CD14-positive monocyte (primary cell): ENCODE data around the gene PIM3. TPM values are rescaled to one million over a fixed set of nuclear protein-coding genes. Genes with fewer than 3 reads are reported as not detected.
A peak's percentile ranks its signal among the peaks of the same experiment; 100 is the strongest.

Source experiments
- DNase-seq, 3 donors: peaks; one replicate each; pipeline ENCODE4 v3.0.0-alpha.2; 2011 to 2022
- H2AFZ ChIP-seq: 2 replicates; pipeline ENCODE4 v1.6.0; 2012; ENCODE audit warnings: mild to moderate bottlenecking, low read depth, low read length, inconsistent platforms; ENCODE audit not compliant: insufficient read depth, poor library complexity, severe bottlenecking
- H3K27ac ChIP-seq, 2 donors: 1 replicate in 1 of 2; 2 replicates in 1 of 2; pipeline ENCODE4 v1.5.1; 2012 to 2013; ENCODE audit warnings: low read length in 2 of 2, control low read depth in 1 of 2, inconsistent platforms in 1 of 2, low read depth in 1 of 2, mild to moderate bottlenecking in 1 of 2
- H3K27me3 ChIP-seq, 2 donors: one replicate each; pipeline versions ENCODE4 v1.6.0 to v1.6.1; 2011 to 2013; ENCODE audit warnings: low read length in 2 of 2; ENCODE audit not compliant: control insufficient read depth in 2 of 2, insufficient read depth in 2 of 2
- H3K36me3 ChIP-seq, 2 donors: replicated peaks in 1 of 2; 1 replicate in 1 of 2; 2 replicates in 1 of 2; pipeline versions ENCODE4 v1.5.1 to v1.6.1; 2012 to 2013; ENCODE audit warnings: low read length in 2 of 2, control low read depth in 1 of 2, inconsistent platforms in 1 of 2, mild to moderate bottlenecking in 1 of 2; ENCODE audit not compliant: insufficient read depth in 2 of 2, control insufficient read depth in 1 of 2
- H3K4me1 ChIP-seq, 2 donors: 1 replicate in 1 of 2; 2 replicates in 1 of 2; pipeline versions ENCODE4 v1.5.1 to v1.6.1; 2012 to 2013; ENCODE audit warnings: low read length in 2 of 2, control low read depth in 1 of 2, inconsistent platforms in 1 of 2, mild to moderate bottlenecking in 1 of 2, moderate library complexity in 1 of 2; ENCODE audit not compliant: insufficient read depth in 2 of 2, control insufficient read depth in 1 of 2
- H3K4me2 ChIP-seq: replicated peaks from 2 replicates; pipeline ENCODE3; 2012; ENCODE audit warnings: low read length, moderate library complexity, mild to moderate bottlenecking; ENCODE audit not compliant: poor library complexity, severe bottlenecking; ENCODE audit errors: extremely low read depth
- H3K4me3 ChIP-seq, 3 experiments: fragments of 200-600 bp in 1 of 3; sonication (generic) in 1 of 3; replicated peaks in 1 of 3; 1 replicate in 2 of 3; 2 replicates in 1 of 3; pipeline ENCODE4 v1.5.1; 2011 to 2013; ENCODE audit warnings: low read length in 3 of 3, mild to moderate bottlenecking in 3 of 3, control low read depth in 2 of 3, low read depth in 2 of 3, inconsistent platforms in 1 of 3, moderate library complexity in 1 of 3
- H3K79me2 ChIP-seq: 2 replicates; pipeline ENCODE4 v1.6.0; 2012; ENCODE audit warnings: mild to moderate bottlenecking, control low read depth, inconsistent platforms, low read length, moderate library complexity; ENCODE audit not compliant: insufficient read depth
- H3K9ac ChIP-seq: 2 replicates; pipeline ENCODE4 v1.6.0; 2017; ENCODE audit warnings: low read length, mild to moderate bottlenecking; ENCODE audit not compliant: insufficient read depth, poor library complexity, severe bottlenecking
- H3K9me3 ChIP-seq, 2 donors: replicated peaks in 1 of 2; 1 replicate in 1 of 2; 2 replicates in 1 of 2; pipeline versions ENCODE4 v1.5.1 to v1.6.1; 2012 to 2013; ENCODE audit warnings: low read length in 2 of 2, control low read depth in 1 of 2; ENCODE audit not compliant: control insufficient read depth in 1 of 2, insufficient read depth in 1 of 2
- H4K20me1 ChIP-seq: 2 replicates; pipeline ENCODE4 v1.6.0; 2012; ENCODE audit warnings: mild to moderate bottlenecking, low read length, control low read depth, moderate library complexity; ENCODE audit not compliant: insufficient read depth
- H3K27ac Mint-ChIP-seq, 7 donors: one replicate each; pipeline ENCODE4 v1.8.0; 2020; ENCODE audit warnings: mild to moderate bottlenecking in 7 of 7, mixed read lengths in 7 of 7, moderate library complexity in 6 of 7, inconsistent platforms in 2 of 7
- H3K27me3 Mint-ChIP-seq, 3 donors: one replicate each; pipeline ENCODE4 v1.8.0; 2021 to 2022; ENCODE audit warnings: low read depth in 3 of 3, mild to moderate bottlenecking in 3 of 3, mixed read lengths in 3 of 3, moderate library complexity in 3 of 3, inconsistent platforms in 1 of 3
- H3K36me3 Mint-ChIP-seq, 2 donors: one replicate each; pipeline ENCODE4 v1.8.0; 2020; ENCODE audit warnings: mixed read lengths in 2 of 2, inconsistent platforms in 1 of 2, mild to moderate bottlenecking in 1 of 2
- H3K4me1 Mint-ChIP-seq: one replicate; pipeline ENCODE4 v1.8.0; 2020; ENCODE audit warnings: mild to moderate bottlenecking, mixed read lengths
- H3K4me3 Mint-ChIP-seq, 2 donors: one replicate each; pipeline ENCODE4 v1.8.0; 2020; ENCODE audit warnings: mild to moderate bottlenecking in 2 of 2, mixed read lengths in 2 of 2, moderate library complexity in 1 of 2
- H3K9me3 Mint-ChIP-seq, 7 donors: one replicate each; pipeline ENCODE4 v1.8.0; 2020 to 2022; ENCODE audit warnings: mixed read lengths in 7 of 7, mild to moderate bottlenecking in 6 of 7, moderate library complexity in 6 of 7, inconsistent platforms in 2 of 7
- WGBS: methylation state at CpG from one replicate; pipeline ENCODE4 v1.1.5; 2013; ENCODE audit warnings: missing lambda C conversion rate; ENCODE audit not compliant: insufficient coverage; 5-methylcytosine and 5-hydroxymethylcytosine counted together
- intact Hi-C, 2 donors: fragments of 100-400 bp; cut with micrococcal nuclease; formaldehyde crosslinking; loops; one replicate each; pipeline versions ENCODE4 v1.15.0 to v1.15.1; 2023
- polyA plus RNA-seq, 3 donors: library from polyadenylated mRNA; depleted of rRNA in 1 of 3; unstranded in 2 of 3; stranded (reverse) in 1 of 3; fragments of 300-500 nt in 2 of 3; fragments of >200 nt in 1 of 3; fragmentation: Illumina TruSeq in 2 of 3; gene quantifications; 1 replicate in 2 of 3; 2 replicates in 1 of 3; pipeline ENCODE4 v1.2.3, GENCODE V29; 2012 to 2021
- TF ChIP-seq, protein P1 (sequence below): fragments of 200-600 bp; IDR thresholded peaks from one replicate; pipeline ENCODE4 v1.8.0; 2022; ENCODE audit warnings: antibody characterized with exemption, mild to moderate bottlenecking

PIM3 gene
- polyA plus RNA-seq, 3 donors = 38.8 to 135 (median 40.4) TPM

DNA sequence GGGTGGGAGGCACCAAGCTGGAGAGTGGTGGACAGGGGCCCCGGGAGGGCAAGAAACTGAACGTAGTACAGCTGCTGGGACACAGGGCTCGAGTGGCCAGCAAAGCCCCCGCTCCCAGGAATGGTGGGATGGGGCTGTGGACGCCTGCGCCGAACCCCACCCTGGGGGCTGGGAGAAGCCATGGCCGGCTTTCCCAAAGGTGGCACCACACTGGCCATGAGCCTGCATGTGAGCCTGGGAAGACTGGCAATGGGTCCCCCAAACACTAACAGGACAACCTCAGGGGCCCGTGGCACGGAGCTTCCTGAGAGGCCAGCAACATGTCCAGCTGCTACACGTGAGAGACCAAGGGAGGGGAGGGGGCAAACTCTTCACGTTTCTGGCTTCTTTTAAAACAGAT is 46.3 kb upstream of the PIM3 start:
- Histone ChIP-seq H2AFZ (no peak overlapping the region), H3K4me1 (peaks cover 17 to 18% of the 10 kb centered on the region in 2 donors), H3K27ac (no peak overlapping the region), H3K4me2 (no peak overlapping the region), H3K79me2 (peaks cover 19% of the 10 kb centered on the region), H3K36me3 (peaks cover 23 to 43% of the 10 kb centered on the region in 2 donors), H4K20me1 (no peaks in the 10 kb centered on the region), H3K9me3 (no peaks in the 10 kb centered on the region), H3K27me3 (no peaks in the 10 kb centered on the region), H3K4me3 (no peak overlapping the region), H3K9ac (no peak overlapping the region)
- Mint-ChIP-seq H3K9me3 (no peaks in the 10 kb centered on the region), H3K4me3 (no peak overlapping the region), H3K36me3 (peaks cover 32 to 39% of the 10 kb centered on the region in 2 donors), H3K27ac (peak overlapping the region in 1 of 7 donors; percentile 85), H3K27me3 (peaks cover 0 to 2% (median 0%) of the 10 kb centered on the region in 3 donors), H3K4me1 (peaks cover 16% of the 10 kb centered on the region)
- 98% methylated on average over 7 of the region's 12 CpGs for WGBS
- TF ChIP-seq, protein P1, sequence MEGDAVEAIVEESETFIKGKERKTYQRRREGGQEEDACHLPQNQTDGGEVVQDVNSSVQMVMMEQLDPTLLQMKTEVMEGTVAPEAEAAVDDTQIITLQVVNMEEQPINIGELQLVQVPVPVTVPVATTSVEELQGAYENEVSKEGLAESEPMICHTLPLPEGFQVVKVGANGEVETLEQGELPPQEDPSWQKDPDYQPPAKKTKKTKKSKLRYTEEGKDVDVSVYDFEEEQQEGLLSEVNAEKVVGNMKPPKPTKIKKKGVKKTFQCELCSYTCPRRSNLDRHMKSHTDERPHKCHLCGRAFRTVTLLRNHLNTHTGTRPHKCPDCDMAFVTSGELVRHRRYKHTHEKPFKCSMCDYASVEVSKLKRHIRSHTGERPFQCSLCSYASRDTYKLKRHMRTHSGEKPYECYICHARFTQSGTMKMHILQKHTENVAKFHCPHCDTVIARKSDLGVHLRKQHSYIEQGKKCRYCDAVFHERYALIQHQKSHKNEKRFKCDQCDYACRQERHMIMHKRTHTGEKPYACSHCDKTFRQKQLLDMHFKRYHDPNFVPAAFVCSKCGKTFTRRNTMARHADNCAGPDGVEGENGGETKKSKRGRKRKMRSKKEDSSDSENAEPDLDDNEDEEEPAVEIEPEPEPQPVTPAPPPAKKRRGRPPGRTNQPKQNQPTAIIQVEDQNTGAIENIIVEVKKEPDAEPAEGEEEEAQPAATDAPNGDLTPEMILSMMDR = no peak
- peak in 1 of 3 donors; percentile 2 for DNase-seq
- intact Hi-C loops = no loop called here

DNA sequence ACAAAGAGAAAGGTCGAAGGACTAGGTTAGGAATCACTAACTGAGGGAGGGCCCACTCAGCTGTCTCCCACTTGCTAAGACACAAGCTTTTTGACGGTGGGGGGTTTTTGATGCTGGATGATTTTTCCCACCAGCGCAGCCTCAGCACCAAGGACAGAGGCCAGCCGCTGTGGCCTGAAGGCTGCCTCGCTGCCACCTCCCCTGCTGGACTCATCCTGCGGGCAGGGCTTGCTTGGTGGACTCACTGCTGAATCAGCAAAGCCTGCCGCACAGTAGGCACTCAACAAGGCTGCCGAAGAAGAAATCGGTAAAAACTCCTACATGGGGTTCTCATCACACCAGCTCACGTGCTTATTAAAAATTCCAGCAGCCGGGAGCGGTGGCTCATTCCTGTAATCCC is 45.0 kb upstream of the PIM3 start:
- Histone ChIP-seq H4K20me1 (no peaks in the 10 kb centered on the region), H3K36me3 (peaks cover 19 to 38% of the 10 kb centered on the region in 2 donors), H3K27ac (no peak overlapping the region), H3K4me3 (no peak overlapping the region), H3K9ac (no peak overlapping the region), H3K4me1 (peaks cover 20 to 23% of the 10 kb centered on the region in 2 donors), H3K9me3 (no peaks in the 10 kb centered on the region), H3K4me2 (no peak overlapping the region), H3K27me3 (no peaks in the 10 kb centered on the region), H3K79me2 (peaks cover 21% of the 10 kb centered on the region), H2AFZ (no peak overlapping the region)
- TF ChIP-seq, protein P1 = no peak
- peaks cover 28 to 41% of the 10 kb centered on the region in 2 donors for H3K36me3 Mint-ChIP-seq
- no peak overlapping the region for H3K4me3 Mint-ChIP-seq
- peaks cover 23% of the 10 kb centered on the region for H3K4me1 Mint-ChIP-seq
- DNase-seq = no peak
- intact Hi-C loops = no loop called here
- no peaks in the 10 kb centered on the region for H3K9me3 Mint-ChIP-seq
- H3K27ac Mint-ChIP-seq = no peak overlapping the region
- 96% methylated on average over 9 of the region's 12 CpGs for WGBS
- H3K27me3 Mint-ChIP-seq = peaks cover 0 to 4% (median 0%) of the 10 kb centered on the region in 3 donors
